Tibial artery (tissue), 4 donors: ENCODE measurements around the gene MZT1.

Experiments used
- DNase-seq, 2 donors: peaks; one replicate each; pipeline ENCODE4 v3.0.0-alpha.2; 2019
- H3K27ac ChIP-seq, 2 donors: fragments of 200-600 bp; sonication (generic) in 1 of 2; 1 replicate in 1 of 2; 2 replicates in 1 of 2; pipeline ENCODE4 v1.5.1; 2018 to 2019; ENCODE audit warnings: mild to moderate bottlenecking in 1 of 2
- H3K27me3 ChIP-seq, 2 donors: fragments of 200-600 bp; sonication (generic) in 1 of 2; one replicate each; pipeline versions ENCODE4 v1.5.1 to v1.6.0; 2016 to 2019
- H3K36me3 ChIP-seq, 3 donors: fragments of 200-600 bp; sonication (generic) in 2 of 3; one replicate each; pipeline ENCODE4 v1.5.1; 2016 to 2019; ENCODE audit warnings: mild to moderate bottlenecking in 2 of 3
- H3K4me1 ChIP-seq, 4 donors: fragments of 200-600 bp; sonication (generic) in 2 of 4; 1 replicate in 3 of 4; 2 replicates in 1 of 4; pipeline ENCODE4 v1.5.1; 2016 to 2019
- H3K4me3 ChIP-seq, 2 donors: fragments of 200-600 bp; sonication (generic) in 1 of 2; 1 replicate in 1 of 2; 2 replicates in 1 of 2; pipeline ENCODE4 v1.5.1; 2018 to 2019; ENCODE audit warnings: mild to moderate bottlenecking in 2 of 2
- H3K9me3 ChIP-seq, 3 donors: fragments of 200-600 bp; sonication (generic) in 1 of 3; one replicate each; pipeline ENCODE4 v1.5.1; 2016 to 2019
- intact Hi-C: fragments of 100-400 bp; cut with DNase I; formaldehyde crosslinking; loops from one replicate; pipeline ENCODE4 v1.15.0; 2023; ENCODE audit warnings: low total_unique reads
- TF ChIP-seq, protein P1 (sequence below), 2 experiments: fragments of 200-600 bp in 1 of 2; fragments of 450-650 bp in 1 of 2; IDR thresholded peaks; one replicate each; pipeline ENCODE4 v1.5.1; 2017 to 2019; ENCODE audit warnings: antibody characterized with exemption in 2 of 2, mild to moderate bottlenecking in 1 of 2, moderate library complexity in 1 of 2

Gene MZT1

GRCh38 chr13:72680353-72680752 lies 47.1 kb downstream of the MZT1 start:
- Histone ChIP-seq H3K9me3 (no peaks in the 10 kb centered on the region), H3K4me1 (no peaks in the 10 kb centered on the region), H3K36me3 (no peaks in the 10 kb centered on the region), H3K27me3 (no peaks in the 10 kb centered on the region), H3K4me3 (no peak overlapping the region), H3K27ac (no peak overlapping the region)
- no peak for DNase-seq
- TF ChIP-seq, protein P1, sequence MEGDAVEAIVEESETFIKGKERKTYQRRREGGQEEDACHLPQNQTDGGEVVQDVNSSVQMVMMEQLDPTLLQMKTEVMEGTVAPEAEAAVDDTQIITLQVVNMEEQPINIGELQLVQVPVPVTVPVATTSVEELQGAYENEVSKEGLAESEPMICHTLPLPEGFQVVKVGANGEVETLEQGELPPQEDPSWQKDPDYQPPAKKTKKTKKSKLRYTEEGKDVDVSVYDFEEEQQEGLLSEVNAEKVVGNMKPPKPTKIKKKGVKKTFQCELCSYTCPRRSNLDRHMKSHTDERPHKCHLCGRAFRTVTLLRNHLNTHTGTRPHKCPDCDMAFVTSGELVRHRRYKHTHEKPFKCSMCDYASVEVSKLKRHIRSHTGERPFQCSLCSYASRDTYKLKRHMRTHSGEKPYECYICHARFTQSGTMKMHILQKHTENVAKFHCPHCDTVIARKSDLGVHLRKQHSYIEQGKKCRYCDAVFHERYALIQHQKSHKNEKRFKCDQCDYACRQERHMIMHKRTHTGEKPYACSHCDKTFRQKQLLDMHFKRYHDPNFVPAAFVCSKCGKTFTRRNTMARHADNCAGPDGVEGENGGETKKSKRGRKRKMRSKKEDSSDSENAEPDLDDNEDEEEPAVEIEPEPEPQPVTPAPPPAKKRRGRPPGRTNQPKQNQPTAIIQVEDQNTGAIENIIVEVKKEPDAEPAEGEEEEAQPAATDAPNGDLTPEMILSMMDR (IDR thresholded peaks at IDR 0.05), result no peak
- intact Hi-C loops, result no loop called here

- Histone ChIP-seq H3K36me3 (no peaks in the 10 kb centered on the region), H3K9me3 (no peaks in the 10 kb centered on the region), H3K27ac (no peak overlapping the region), H3K4me3 (no peak overlapping the region), H3K27me3 (no peaks in the 10 kb centered on the region), H3K4me1 (no peaks in the 10 kb centered on the region)
- TF ChIP-seq, protein P1 (IDR thresholded peaks at IDR 0.05), result no peak
- intact Hi-C loops, result no loop called here
- DNase-seq, result no peak
Measured at GRCh38 chr13:72678312-72678711, 49.1 kb downstream of the MZT1 start.

DNA sequence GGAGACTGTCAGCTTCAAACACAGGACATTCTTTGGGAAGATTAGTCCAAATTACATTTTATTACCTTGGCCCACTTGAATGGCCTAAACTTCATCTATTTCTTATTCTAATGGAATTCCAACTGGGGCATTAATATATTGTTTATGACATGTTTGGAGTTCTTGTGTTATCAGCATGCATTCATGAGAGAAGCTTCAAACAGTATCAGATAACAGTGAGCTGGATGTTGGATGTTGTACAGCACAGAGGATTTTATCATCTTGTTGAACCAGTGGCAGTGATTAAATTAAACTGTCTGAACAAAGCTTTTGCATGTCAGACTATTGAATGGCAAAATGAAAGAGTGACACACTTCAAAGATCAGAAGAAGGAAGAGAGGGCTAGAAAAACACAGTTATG lies 50.0 kb downstream of the MZT1 start:
- TF ChIP-seq, protein P1 (IDR thresholded peaks at IDR 0.05), result no peak
- no peak for DNase-seq
- H3K9me3 ChIP-seq, result no peaks in the 10 kb centered on the region
- H3K36me3 ChIP-seq, result no peaks in the 10 kb centered on the region
- no peaks in the 10 kb centered on the region for H3K27me3 ChIP-seq
- no peak overlapping the region for H3K27ac ChIP-seq
- H3K4me3 ChIP-seq, result no peak overlapping the region
- intact Hi-C loops, result no loop called here
- H3K4me1 ChIP-seq, result no peaks in the 10 kb centered on the region

- H3K4me3 ChIP-seq, result no peak overlapping the region
- no peaks in the 10 kb centered on the region for H3K27me3 ChIP-seq
- no peaks in the 10 kb centered on the region for H3K36me3 ChIP-seq
- no peak overlapping the region for H3K27ac ChIP-seq
- DNase-seq, result no peak
- intact Hi-C loops, result no loop called here
- H3K4me1 ChIP-seq, result no peaks in the 10 kb centered on the region
- TF ChIP-seq, protein P1 (IDR thresholded peaks at IDR 0.05), result no peak
- H3K9me3 ChIP-seq, result no peaks in the 10 kb centered on the region
Measured at GRCh38 chr13:72666391-72666790, 61.0 kb downstream of the MZT1 start.

- Histone ChIP-seq H3K36me3 (no peaks in the 10 kb centered on the region), H3K27ac (no peak overlapping the region), H3K4me1 (no peaks in the 10 kb centered on the region), H3K9me3 (no peaks in the 10 kb centered on the region), H3K4me3 (no peak overlapping the region), H3K27me3 (no peaks in the 10 kb centered on the region)
- TF ChIP-seq, protein P1 (IDR thresholded peaks at IDR 0.05), result no peak
- intact Hi-C loops, result no loop called here
- no peak for DNase-seq
Measured at GRCh38 chr13:72662548-72662947, 64.9 kb downstream of the MZT1 start.
